Esophagus squamous epithelium (tissue), 4 donors: Measurements from ENCODE around the gene DPH7.

ENCODE experiments used
- CTCF ChIP-seq, 6 experiments: fragments of 450-650 bp in 4 of 6; fragments of 200-600 bp in 2 of 6; sonication (generic) in 2 of 6; IDR thresholded peaks; one replicate each; pipeline ENCODE4 v1.5.1; 2016 to 2019; ENCODE audit warnings: antibody characterized with exemption in 6 of 6, mild to moderate bottlenecking in 4 of 6, moderate library complexity in 4 of 6
- POLR2A ChIP-seq, 4 donors: fragments of 450-650 bp; IDR thresholded peaks; one replicate each; pipeline ENCODE4 v1.6.1; 2017; ENCODE audit warnings: antibody characterized with exemption in 4 of 4, mild to moderate bottlenecking in 4 of 4, moderate library complexity in 3 of 4

DNA sequence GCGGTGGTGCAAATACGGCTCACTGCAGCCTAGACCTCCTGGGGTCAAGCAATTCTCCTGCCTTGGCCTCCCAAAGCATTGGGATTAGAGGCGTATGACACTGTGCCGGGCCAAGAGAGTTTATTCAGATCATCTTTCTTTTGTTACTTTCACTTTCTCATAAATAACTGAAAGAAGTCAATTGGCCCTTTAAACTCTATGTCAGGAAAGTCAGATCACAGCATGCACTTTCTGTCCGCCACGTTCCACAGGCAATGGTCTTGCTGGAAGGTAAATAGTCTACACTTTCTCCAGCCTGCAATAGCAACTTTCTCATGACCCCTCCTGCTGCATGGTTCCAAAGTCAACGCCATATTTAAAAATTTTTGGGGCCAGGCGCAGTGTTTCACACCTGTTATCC, 20.2 kb upstream of the DPH7 start:
- TF ChIP-seq CTCF (IDR thresholded peaks at IDR 0.05) (no peak), POLR2A (IDR thresholded peaks at IDR 0.05) (no peak)
